ENCODE data around the gene EMC10.

EMC10 gene

DNA sequence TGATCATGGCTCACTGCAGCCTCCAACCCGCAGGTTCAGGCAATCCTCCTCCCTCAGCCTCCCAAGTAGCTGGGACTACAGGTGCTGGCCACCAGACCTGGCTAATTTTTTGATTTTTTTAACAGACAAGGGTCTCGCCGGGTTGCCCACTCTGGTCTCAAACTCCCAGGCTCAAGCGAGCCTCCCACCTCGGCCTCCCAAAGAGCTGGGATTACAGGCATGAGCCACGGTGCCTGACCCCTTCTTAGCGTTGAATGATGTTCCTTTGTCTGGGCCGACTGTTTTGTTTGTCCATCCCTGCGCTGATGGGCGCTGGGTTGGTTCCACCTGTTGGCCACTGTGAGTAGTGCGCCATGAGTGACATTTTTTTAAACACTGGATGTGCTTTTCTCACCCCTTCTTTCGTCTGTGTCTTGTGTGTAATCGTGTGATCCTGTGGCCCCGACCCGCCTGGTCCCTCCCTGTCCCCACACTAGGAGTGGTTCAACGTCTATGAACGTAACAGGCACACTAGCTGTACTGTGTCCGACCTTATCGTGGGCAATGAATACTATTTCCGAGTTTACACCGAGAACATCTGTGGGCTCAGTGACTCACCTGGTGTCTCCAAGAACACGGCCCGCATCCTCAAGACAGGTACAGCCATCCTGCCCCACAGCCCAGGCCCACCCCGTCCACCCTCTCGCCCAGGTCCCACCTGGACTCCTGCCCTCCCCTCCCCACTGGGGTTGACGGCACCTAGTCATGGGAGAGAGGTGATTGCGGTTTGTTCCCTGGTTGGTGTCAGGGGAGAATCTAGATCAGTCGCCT, 15.0 kb upstream of the EMC10 start (continued):
- TF ChIP-seq KLF7 (tag by site-specific recombination; IDR thresholded peaks at IDR 0.05; ENCODE audit: borderline replicate concordance) = no peak
- TF ChIP-seq, protein P1, sequence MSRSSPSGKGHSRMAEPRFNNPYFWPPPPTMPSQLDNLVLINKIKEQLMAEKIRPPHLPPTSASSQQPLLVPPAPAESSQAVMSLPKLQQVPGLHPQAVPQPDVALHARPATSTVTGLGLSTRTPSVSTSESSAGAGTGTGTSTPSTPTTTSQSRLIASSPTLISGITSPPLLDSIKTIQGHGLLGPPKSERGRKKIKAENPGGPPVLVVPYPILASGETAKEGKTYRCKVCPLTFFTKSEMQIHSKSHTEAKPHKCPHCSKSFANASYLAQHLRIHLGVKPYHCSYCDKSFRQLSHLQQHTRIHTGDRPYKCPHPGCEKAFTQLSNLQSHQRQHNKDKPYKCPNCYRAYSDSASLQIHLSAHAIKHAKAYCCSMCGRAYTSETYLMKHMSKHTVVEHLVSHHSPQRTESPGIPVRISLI (tag by site-specific recombination; IDR thresholded peaks at IDR 0.05) = peak; percentile 83
- no peak for TF ChIP-seq YY1 (tag by site-specific recombination; IDR thresholded peaks at IDR 0.05)

DNA sequence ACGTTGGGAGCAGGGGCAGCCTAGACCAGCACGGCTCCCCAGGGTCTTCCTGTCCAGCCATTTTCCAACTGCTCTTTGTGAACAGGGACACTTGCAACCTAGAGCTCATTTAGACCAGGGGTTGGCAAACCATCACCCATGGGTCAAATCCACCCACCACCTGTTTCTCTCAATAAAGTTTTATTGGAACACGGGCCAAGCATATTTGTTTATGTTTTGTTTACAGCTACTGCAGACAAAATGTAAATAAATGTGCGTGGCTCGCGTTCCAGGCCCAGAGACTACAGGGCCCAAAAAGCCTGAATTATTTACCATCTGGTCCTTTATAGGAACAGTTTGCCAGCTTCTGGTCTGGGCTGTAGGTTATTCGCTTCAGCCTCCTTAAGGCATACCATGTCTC, 13.3 kb upstream of the EMC10 start:
- ChIA-PET POLR2A (interaction anchor here (0.8 to 1.4 kb wide), 2 partner anchors 95 to 134 kb away, joined by 3 to 8 read pairs; partner anchors contain the start of gene KCNC3), CTCF (interaction anchor here (0.6 to 4.7 kb wide), 10 partner anchors 10 to 139 kb away, joined by 3 to 99 read pairs (median 5); partner anchors contain the start of genes NAPSA and NR1H2)
- H3K4me1 ChIP-seq (ENCODE audit: control insufficient read depth, insufficient read depth, low read length) = no peaks in the 10 kb centered on the region
- H3K9me3 ChIP-seq (ENCODE audit: control insufficient read depth, insufficient read depth, low read depth, low read length) = no peaks in the 10 kb centered on the region
- no peak overlapping the region for H3K4me3 ChIP-seq (ENCODE audit: low read depth, low read length)
- H3K27ac ChIP-seq (ENCODE audit: extremely low read depth, low read depth, low read length) = no peak overlapping the region
- no peak for TF ChIP-seq RBAK (tag by site-specific recombination; IDR thresholded peaks at IDR 0.05)
- TF ChIP-seq ZNF266 (tag by site-specific recombination; IDR thresholded peaks at IDR 0.05; ENCODE audit: low read depth) = no peak
- TF ChIP-seq, protein P2, sequence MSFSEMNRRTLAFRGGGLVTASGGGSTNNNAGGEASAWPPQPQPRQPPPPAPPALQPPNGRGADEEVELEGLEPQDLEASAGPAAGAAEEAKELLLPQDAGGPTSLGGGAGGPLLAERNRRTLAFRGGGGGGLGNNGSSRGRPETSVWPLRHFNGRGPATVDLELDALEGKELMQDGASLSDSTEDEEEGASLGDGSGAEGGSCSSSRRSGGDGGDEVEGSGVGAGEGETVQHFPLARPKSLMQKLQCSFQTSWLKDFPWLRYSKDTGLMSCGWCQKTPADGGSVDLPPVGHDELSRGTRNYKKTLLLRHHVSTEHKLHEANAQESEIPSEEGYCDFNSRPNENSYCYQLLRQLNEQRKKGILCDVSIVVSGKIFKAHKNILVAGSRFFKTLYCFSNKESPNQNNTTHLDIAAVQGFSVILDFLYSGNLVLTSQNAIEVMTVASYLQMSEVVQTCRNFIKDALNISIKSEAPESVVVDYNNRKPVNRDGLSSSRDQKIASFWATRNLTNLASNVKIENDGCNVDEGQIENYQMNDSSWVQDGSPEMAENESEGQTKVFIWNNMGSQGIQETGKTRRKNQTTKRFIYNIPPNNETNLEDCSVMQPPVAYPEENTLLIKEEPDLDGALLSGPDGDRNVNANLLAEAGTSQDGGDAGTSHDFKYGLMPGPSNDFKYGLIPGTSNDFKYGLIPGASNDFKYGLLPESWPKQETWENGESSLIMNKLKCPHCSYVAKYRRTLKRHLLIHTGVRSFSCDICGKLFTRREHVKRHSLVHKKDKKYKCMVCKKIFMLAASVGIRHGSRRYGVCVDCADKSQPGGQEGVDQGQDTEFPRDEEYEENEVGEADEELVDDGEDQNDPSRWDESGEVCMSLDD (tag by site-specific recombination; IDR thresholded peaks at IDR 0.05) = no peak
- TF ChIP-seq ZNF585B (tag by site-specific recombination; IDR thresholded peaks at IDR 0.05) = no peak
- TF ChIP-seq ZBTB1 (tag by site-specific recombination; IDR thresholded peaks at IDR 0.05) = no peak
- no peak for TF ChIP-seq ZNF621 (tag by site-specific recombination; IDR thresholded peaks at IDR 0.05)
- TF ChIP-seq ZNF626 (tag by site-specific recombination; IDR thresholded peaks at IDR 0.05) = no peak
- TF ChIP-seq, protein P3, sequence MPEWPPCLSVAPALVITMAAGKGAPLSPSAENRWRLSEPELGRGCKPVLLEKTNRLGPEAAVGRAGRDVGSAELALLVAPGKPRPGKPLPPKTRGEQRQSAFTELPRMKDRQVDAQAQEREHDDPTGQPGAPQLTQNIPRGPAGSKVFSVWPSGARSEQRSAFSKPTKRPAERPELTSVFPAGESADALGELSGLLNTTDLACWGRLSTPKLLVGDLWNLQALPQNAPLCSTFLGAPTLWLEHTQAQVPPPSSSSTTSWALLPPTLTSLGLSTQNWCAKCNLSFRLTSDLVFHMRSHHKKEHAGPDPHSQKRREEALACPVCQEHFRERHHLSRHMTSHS (tag by site-specific recombination; IDR thresholded peaks at IDR 0.05) = no peak
- no peak for TF ChIP-seq GLI4 (tag by site-specific recombination; IDR thresholded peaks at IDR 0.05)
- no peak for TF ChIP-seq ZNF610 (tag by site-specific recombination; IDR thresholded peaks at IDR 0.05; ENCODE audit: borderline replicate concordance)
- no peak for TF ChIP-seq ZNF555 (tag by site-specific recombination; conservative IDR thresholded peaks at IDR 0.05)
- TF ChIP-seq ZEB2 (tag by site-specific recombination; IDR thresholded peaks at IDR 0.05) = no peak
- TF ChIP-seq TRIM28 (IDR thresholded peaks at IDR 0.05; ENCODE audit: borderline replicate concordance, low read length) = no peak
- no peak for TF ChIP-seq ZFP69B (tag by site-specific recombination; IDR thresholded peaks at IDR 0.05)
- no peak for TF ChIP-seq ZNF404 (tag by site-specific recombination; IDR thresholded peaks at IDR 0.05)
- TF ChIP-seq ZNF354C (tag by site-specific recombination; IDR thresholded peaks at IDR 0.05; ENCODE audit: borderline replicate concordance, low read depth) = no peak
- no peaks in the 10 kb centered on the region for H3K36me3 ChIP-seq (ENCODE audit: control insufficient read depth in 2 of 2, insufficient read depth in 1 of 2, low read length in 2 of 2)

All from HEK293 (cell line).